ENCODE data around the gene FAM240B. TPM values are rescaled to one million over a fixed set of nuclear protein-coding genes. Genes with fewer than 3 reads are reported as not detected.

Gene FAM240B
- total RNA-seq, 1 experiment from 2014 or later: not detected

GRCh38 chr9:38670542-38671371 is 49.2 kb downstream of the FAM240B start:
- H3K9me2 ChIP-seq (replicated peaks; ENCODE audit: low read length): no peaks in the 10 kb centered on the region
- no peak overlapping the region for H3K9ac ChIP-seq (ENCODE audit: low read length)
- TF ChIP-seq EZH2 (IDR thresholded peaks at IDR 0.05; ENCODE audit: low read length, unreplicated experiment) (no peak), CTCF (conservative IDR thresholded peaks at IDR 0.05; ENCODE audit: low read depth, low read length) (no peak), EZH2phosphoT487 (IDR thresholded peaks at IDR 0.05; ENCODE audit: borderline replicate concordance, low read length) (no peak)
- no peak overlapping the region for H3K27ac ChIP-seq (ENCODE audit: low read length)
- H3K79me2 ChIP-seq (ENCODE audit: low read length): no peaks in the 10 kb centered on the region
- no peak overlapping the region for H3K4me3 ChIP-seq (ENCODE audit: low read length)
- CTCF ChIA-PET: no interaction called here
- peaks cover 8% of the 10 kb centered on the region for H3K4me1 ChIP-seq (ENCODE audit: insufficient read depth, low read length)
- POLR2A ChIA-PET (ENCODE audit: unreplicated experiment): no interaction called here
- H3F3A ChIP-seq (ENCODE audit: low read length, unreplicated experiment): no peaks in the 10 kb centered on the region
- ATAC-seq (no peak), DNase-seq (no peak)
- H2AFZ ChIP-seq (ENCODE audit: low read length): no peak overlapping the region
- no peaks in the 10 kb centered on the region for H3K27me3 ChIP-seq (ENCODE audit: low read length)
- H3K36me3 ChIP-seq (ENCODE audit: low read depth, low read length): no peaks in the 10 kb centered on the region
- no TSS peak for BruUV-seq (replicated peaks)
- no peak overlapping the region for H3K4me2 ChIP-seq (ENCODE audit: low read length)
- no peaks in the 10 kb centered on the region for H3K9me3 ChIP-seq (ENCODE audit: low read length)
- no peaks in the 10 kb centered on the region for H4K20me1 ChIP-seq (ENCODE audit: low read length)
- intact Hi-C loops (cut with micrococcal nuclease): loop anchor here (10.0 kb wide), 1 partner anchor 46 kb away; the partner anchor contains the start of gene ANKRD18A

GRCh38 chr9:38668791-38669466 is 51.0 kb downstream of the FAM240B start:
- DNase-seq (no peak), ATAC-seq (no peak)
- H4K20me1 ChIP-seq (ENCODE audit: low read length): no peaks in the 10 kb centered on the region
- CTCF ChIA-PET: no interaction called here
- no peaks in the 10 kb centered on the region for H3F3A ChIP-seq (ENCODE audit: low read length, unreplicated experiment)
- no TSS peak for BruUV-seq (replicated peaks)
- TF ChIP-seq CTCF (conservative IDR thresholded peaks at IDR 0.05; ENCODE audit: low read depth, low read length) (no peak), EZH2 (IDR thresholded peaks at IDR 0.05; ENCODE audit: low read length, unreplicated experiment) (no peak), EZH2phosphoT487 (IDR thresholded peaks at IDR 0.05; ENCODE audit: borderline replicate concordance, low read length) (no peak)
- H3K27me3 ChIP-seq (ENCODE audit: low read length): no peaks in the 10 kb centered on the region
- no peaks in the 10 kb centered on the region for H3K9me2 ChIP-seq (replicated peaks; ENCODE audit: low read length)
- H3K4me3 ChIP-seq (ENCODE audit: low read length): no peak overlapping the region
- no peak overlapping the region for H3K9ac ChIP-seq (ENCODE audit: low read length)
- peaks cover 8% of the 10 kb centered on the region for H3K4me1 ChIP-seq (ENCODE audit: insufficient read depth, low read length)
- no peaks in the 10 kb centered on the region for H3K36me3 ChIP-seq (ENCODE audit: low read depth, low read length)
- H2AFZ ChIP-seq (ENCODE audit: low read length): no peak overlapping the region
- H3K4me2 ChIP-seq (ENCODE audit: low read length): no peak overlapping the region
- no peaks in the 10 kb centered on the region for H3K9me3 ChIP-seq (ENCODE audit: low read length)
- no peaks in the 10 kb centered on the region for H3K79me2 ChIP-seq (ENCODE audit: low read length)
- H3K27ac ChIP-seq (ENCODE audit: low read length): no peak overlapping the region
- intact Hi-C loops (cut with micrococcal nuclease): no loop called here
- POLR2A ChIA-PET (ENCODE audit: unreplicated experiment): no interaction called here
